ENCODE measurements around the gene OR9Q1. TPM values are rescaled to one million over a fixed set of nuclear protein-coding genes. Genes with fewer than 3 reads are reported as not detected.

OR9Q1 gene
- total RNA-seq, 1 experiment from 2014 or later: not detected

DNA sequence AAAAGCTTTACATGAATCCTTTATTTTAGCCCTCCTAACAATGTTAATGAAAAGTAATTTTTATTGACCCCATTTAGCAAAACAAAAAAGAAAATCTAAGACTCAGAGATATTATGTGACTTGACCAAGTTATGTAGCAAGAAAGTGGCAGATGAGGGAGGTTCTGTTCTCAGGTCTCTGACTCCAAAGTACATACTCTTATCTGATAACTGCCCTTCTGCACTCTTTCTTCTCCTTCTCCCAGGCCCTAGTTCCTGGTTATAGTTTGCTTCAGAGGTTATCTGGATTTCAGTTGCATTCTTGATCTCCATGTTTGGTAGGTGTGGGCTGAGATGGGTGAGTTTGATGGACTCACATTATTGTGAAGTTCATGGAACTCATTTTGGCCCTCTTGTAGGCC lies 169.7 kb downstream of the OR9Q1 start:
- no peaks in the 10 kb centered on the region for H3K36me3 ChIP-seq (ENCODE audit: low read depth, low read length)
- no peaks in the 10 kb centered on the region for H3K4me1 ChIP-seq (ENCODE audit: insufficient read depth, low read length)
- POLR2A ChIA-PET (ENCODE audit: unreplicated experiment): no interaction called here
- no peaks in the 10 kb centered on the region for H3K79me2 ChIP-seq (ENCODE audit: low read length)
- no peak for DNase-seq
- no peaks in the 10 kb centered on the region for H3F3A ChIP-seq (ENCODE audit: low read length, unreplicated experiment)
- H3K4me3 ChIP-seq (ENCODE audit: low read length): no peak overlapping the region
- H3K27ac ChIP-seq (ENCODE audit: low read length): no peak overlapping the region
- no peak overlapping the region for H2AFZ ChIP-seq (ENCODE audit: low read length)
- ATAC-seq: no peak
- no TSS peak for BruUV-seq (replicated peaks)
- intact Hi-C loops (cut with micrococcal nuclease): no loop called here
- H3K9me3 ChIP-seq (ENCODE audit: low read length): no peaks in the 10 kb centered on the region
- no peaks in the 10 kb centered on the region for H4K20me1 ChIP-seq (ENCODE audit: low read length)
- TF ChIP-seq EZH2 (IDR thresholded peaks at IDR 0.05; ENCODE audit: low read length, unreplicated experiment) (no peak), EZH2phosphoT487 (IDR thresholded peaks at IDR 0.05; ENCODE audit: borderline replicate concordance, low read length) (no peak)
- TF ChIP-seq, protein P1, sequence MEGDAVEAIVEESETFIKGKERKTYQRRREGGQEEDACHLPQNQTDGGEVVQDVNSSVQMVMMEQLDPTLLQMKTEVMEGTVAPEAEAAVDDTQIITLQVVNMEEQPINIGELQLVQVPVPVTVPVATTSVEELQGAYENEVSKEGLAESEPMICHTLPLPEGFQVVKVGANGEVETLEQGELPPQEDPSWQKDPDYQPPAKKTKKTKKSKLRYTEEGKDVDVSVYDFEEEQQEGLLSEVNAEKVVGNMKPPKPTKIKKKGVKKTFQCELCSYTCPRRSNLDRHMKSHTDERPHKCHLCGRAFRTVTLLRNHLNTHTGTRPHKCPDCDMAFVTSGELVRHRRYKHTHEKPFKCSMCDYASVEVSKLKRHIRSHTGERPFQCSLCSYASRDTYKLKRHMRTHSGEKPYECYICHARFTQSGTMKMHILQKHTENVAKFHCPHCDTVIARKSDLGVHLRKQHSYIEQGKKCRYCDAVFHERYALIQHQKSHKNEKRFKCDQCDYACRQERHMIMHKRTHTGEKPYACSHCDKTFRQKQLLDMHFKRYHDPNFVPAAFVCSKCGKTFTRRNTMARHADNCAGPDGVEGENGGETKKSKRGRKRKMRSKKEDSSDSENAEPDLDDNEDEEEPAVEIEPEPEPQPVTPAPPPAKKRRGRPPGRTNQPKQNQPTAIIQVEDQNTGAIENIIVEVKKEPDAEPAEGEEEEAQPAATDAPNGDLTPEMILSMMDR (conservative IDR thresholded peaks at IDR 0.05; ENCODE audit: low read depth, low read length): no peak
- CTCF ChIA-PET: no interaction called here
- no peak overlapping the region for H3K4me2 ChIP-seq (ENCODE audit: low read length)
- H3K9me2 ChIP-seq (replicated peaks; ENCODE audit: low read length): no peaks in the 10 kb centered on the region
- peaks cover 7% of the 10 kb centered on the region; the same call in 1 of the 2 replicates for H3K27me3 ChIP-seq (ENCODE audit: low read length)
- no peak overlapping the region for H3K9ac ChIP-seq (ENCODE audit: low read length)

DNA sequence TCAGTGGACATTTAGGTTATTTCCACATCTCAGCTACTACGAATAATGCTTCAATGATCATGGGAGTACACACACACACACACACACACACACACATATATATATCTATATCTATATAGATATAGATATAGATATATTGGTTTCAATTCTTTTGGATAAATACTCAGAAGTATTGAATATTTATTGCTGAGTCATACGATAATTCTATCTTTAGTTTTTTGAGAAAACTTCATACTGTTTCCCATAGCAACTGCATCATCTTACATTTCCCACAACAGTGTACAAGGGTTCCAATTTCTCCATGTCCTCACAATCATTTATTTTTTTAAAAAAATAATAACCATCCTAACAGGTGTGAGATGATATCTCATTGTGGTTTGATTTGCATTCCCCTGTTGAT lies 172.3 kb downstream of the OR9Q1 start:
- H3K79me2 ChIP-seq (ENCODE audit: low read length): no peaks in the 10 kb centered on the region
- no peak for DNase-seq
- H2AFZ ChIP-seq (ENCODE audit: low read length): no peak overlapping the region
- POLR2A ChIA-PET (ENCODE audit: unreplicated experiment): no interaction called here
- H3K27me3 ChIP-seq (ENCODE audit: low read length): no peaks in the 10 kb centered on the region
- no peak overlapping the region for H3K4me3 ChIP-seq (ENCODE audit: low read length)
- no peak for TF ChIP-seq EZH2phosphoT487 (IDR thresholded peaks at IDR 0.05; ENCODE audit: borderline replicate concordance, low read length)
- TF ChIP-seq, protein P1 (conservative IDR thresholded peaks at IDR 0.05; ENCODE audit: low read depth, low read length): no peak
- TF ChIP-seq EZH2 (IDR thresholded peaks at IDR 0.05; ENCODE audit: low read length, unreplicated experiment): no peak
- H3K27ac ChIP-seq (ENCODE audit: low read length): no peak overlapping the region
- H4K20me1 ChIP-seq (ENCODE audit: low read length): no peaks in the 10 kb centered on the region
- no peaks in the 10 kb centered on the region for H3K4me1 ChIP-seq (ENCODE audit: insufficient read depth, low read length)
- H3K36me3 ChIP-seq (ENCODE audit: low read depth, low read length): no peaks in the 10 kb centered on the region
- no peaks in the 10 kb centered on the region for H3F3A ChIP-seq (ENCODE audit: low read length, unreplicated experiment)
- CTCF ChIA-PET: no interaction called here
- ATAC-seq: no peak
- H3K9ac ChIP-seq (ENCODE audit: low read length): no peak overlapping the region
- BruUV-seq (replicated peaks): no TSS peak
- H3K4me2 ChIP-seq (ENCODE audit: low read length): no peak overlapping the region
- no peaks in the 10 kb centered on the region for H3K9me2 ChIP-seq (replicated peaks; ENCODE audit: low read length)
- H3K9me3 ChIP-seq (ENCODE audit: low read length): no peaks in the 10 kb centered on the region
- intact Hi-C loops (cut with micrococcal nuclease): no loop called here

DNA sequence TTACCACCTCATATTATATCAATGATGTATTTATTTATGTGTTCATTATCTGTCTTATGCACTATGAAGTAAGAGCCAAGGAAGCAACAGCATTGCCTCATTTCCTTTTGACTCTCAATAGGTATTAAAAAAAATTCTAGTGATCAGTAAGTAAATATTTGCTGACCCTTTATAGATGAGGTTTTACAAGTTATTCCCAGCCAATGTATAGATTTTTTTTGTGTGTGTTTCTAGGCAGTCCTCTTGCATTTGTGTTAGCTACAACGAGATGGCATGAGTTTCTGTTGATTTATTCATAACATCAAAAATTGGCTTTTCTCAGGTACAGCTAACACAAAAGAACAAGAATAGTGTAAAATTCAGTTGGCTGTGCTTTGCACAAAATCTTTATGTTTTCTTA lies 175.6 kb downstream of the OR9Q1 start:
- CTCF ChIA-PET: no interaction called here
- no peak for ATAC-seq
- H3K9ac ChIP-seq (ENCODE audit: low read length): no peak overlapping the region

More for the DNA sequence above, 175.6 kb downstream of the OR9Q1 start:
- intact Hi-C loops (cut with micrococcal nuclease): no loop called here
- no peaks in the 10 kb centered on the region for H3K36me3 ChIP-seq (ENCODE audit: low read depth, low read length)
- POLR2A ChIA-PET (ENCODE audit: unreplicated experiment): no interaction called here
- no peaks in the 10 kb centered on the region for H3K9me2 ChIP-seq (replicated peaks; ENCODE audit: low read length)
- H3F3A ChIP-seq (ENCODE audit: low read length, unreplicated experiment): no peaks in the 10 kb centered on the region
- peak; percentile 11 for DNase-seq
- no peak overlapping the region for H3K4me3 ChIP-seq (ENCODE audit: low read length)
- H3K9me3 ChIP-seq (ENCODE audit: low read length): no peaks in the 10 kb centered on the region
- H3K4me1 ChIP-seq (ENCODE audit: insufficient read depth, low read length): no peaks in the 10 kb centered on the region
- H2AFZ ChIP-seq (ENCODE audit: low read length): no peak overlapping the region
- TF ChIP-seq, protein P1 (conservative IDR thresholded peaks at IDR 0.05; ENCODE audit: low read depth, low read length): no peak
- TF ChIP-seq EZH2phosphoT487 (IDR thresholded peaks at IDR 0.05; ENCODE audit: borderline replicate concordance, low read length) (no peak), EZH2 (IDR thresholded peaks at IDR 0.05; ENCODE audit: low read length, unreplicated experiment) (no peak)
- no TSS peak for BruUV-seq (replicated peaks)
- peaks cover under 1% of the 10 kb centered on the region; the same call in 1 of the 2 replicates for H3K27me3 ChIP-seq (ENCODE audit: low read length)
- no peaks in the 10 kb centered on the region for H3K79me2 ChIP-seq (ENCODE audit: low read length)
- no peaks in the 10 kb centered on the region for H4K20me1 ChIP-seq (ENCODE audit: low read length)
- no peak overlapping the region for H3K4me2 ChIP-seq (ENCODE audit: low read length)
- H3K27ac ChIP-seq (ENCODE audit: low read length): no peak overlapping the region
